A204.1 (cell line): ENCODE results near the gene SUPT20H.

Experiments used
- FAIRE-seq: peaks from 2 replicates; lab custom pipeline; 2012; peaks lifted over from hg19 to GRCh38; lab: Jason Lieb, UNC

SUPT20H gene

DNA sequence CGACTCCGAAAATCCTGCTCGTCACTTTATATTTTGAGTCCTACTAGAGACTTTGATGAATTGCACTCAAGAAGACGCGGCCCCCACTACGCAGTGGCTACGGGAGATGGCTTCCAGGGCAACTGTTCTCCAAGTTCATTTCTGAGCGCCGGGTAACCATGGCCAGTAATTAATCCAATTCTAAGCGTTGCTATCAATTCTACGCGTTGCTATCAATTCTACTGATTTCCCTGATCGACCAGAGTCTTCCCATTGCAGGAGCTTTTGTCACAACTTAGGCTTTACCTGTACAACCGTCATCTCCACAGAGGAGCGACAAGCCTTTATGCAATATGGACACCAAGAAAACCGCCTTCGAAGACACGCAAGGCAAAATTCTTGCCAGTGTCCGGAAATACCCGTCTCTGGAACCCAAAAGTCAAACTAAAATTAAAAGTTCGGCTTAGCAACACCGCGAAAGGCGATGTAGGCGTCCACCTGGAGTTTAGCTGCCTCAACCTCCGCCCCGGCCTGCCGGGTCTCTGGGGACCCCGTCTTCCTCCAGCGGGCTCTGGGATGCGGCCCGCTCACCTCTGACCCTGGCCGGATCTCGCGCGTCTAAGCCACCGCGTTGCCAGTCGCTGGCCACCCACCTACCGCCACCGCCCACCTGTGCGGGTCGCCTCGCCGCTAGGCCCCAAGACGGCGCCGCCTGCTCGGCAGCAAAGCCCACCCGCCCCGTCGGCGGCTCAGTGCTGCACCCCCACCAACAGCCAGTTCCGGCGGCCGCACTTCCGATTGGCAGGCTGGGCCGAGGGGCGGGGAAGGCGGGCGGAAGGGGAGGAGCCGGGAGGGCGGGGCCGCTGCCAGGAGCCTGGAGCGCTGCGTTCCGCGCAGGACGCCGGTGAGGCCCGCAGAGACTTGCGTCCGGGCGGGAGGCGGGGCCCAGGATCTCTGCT lies at the start of gene SUPT20H:
TSS of gene SUPT20H (minus strand) at position 779 of the 938 bp plus-strand sequence. CDS start 8,198 bp downstream, outside the sequence.
- FAIRE-seq, result no peak

DNA sequence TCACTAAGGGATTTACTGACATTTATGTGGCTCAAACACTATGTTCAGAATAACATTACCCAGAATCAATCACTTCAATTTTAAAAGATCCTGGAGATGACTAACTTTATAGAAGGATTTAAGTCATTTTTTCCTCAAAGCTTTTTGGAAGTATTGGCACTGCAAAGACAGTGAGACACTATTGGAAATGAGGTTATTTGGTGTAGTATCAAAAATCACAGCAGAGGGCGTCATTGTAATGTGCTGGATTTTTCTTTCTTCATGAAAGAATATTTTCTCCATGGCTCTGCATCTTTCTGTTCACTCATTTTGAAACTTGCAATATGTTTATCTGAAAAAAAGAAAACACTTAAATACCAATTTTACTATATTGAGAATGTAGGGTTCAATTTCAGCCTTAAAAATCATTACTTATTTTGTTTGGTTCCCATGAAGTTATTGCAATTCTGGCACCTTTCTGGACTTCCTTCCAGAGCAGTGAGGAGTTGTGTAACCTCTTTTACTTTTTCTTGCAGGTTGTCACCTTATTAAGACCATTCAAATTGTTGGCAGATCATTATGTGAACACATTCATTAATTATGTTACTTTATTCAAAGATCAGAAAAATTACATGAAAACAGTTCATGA lies 49.7 kb upstream of the SUPT20H start:
- peak; percentile 94 for FAIRE-seq

DNA sequence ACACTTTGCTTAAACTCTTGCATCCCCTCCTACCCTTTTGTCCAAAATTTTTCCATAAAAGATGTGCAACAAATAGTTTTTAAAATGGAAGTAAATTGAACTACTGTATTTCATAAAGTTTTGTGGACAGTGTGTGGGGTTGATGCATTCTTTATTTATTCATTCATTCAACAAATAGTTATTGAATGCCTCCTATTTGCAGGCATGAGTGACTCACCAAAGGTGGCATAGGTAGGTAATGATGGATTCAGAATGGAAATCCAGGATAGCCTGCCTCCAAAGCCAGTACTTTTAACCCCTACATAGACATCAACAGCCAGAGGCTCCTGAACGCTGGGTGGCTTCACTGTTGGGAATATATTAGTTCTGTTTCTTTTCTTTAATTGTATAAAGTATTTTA lies 48.4 kb upstream of the SUPT20H start:
- no peak for FAIRE-seq

DNA sequence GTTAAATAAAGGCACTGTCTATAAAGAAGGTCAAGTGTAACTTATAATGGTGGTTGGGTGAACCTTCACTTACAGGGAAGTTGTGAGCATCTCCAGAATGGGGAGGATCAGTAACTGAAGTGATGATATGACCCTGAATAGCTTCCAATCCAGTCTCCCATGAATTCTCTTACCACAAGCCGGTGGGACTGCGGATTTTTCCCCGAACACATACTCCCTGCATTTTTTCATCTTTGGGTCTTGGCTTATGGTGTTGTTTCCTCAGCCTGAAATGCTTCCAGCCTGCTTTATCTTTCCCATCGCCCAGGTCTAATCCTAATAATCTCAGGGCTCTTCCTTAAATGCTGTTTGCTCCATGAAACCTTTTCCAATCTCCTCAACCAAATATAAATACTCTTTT lies 48.0 kb upstream of the SUPT20H start:
- FAIRE-seq, result no peak

DNA sequence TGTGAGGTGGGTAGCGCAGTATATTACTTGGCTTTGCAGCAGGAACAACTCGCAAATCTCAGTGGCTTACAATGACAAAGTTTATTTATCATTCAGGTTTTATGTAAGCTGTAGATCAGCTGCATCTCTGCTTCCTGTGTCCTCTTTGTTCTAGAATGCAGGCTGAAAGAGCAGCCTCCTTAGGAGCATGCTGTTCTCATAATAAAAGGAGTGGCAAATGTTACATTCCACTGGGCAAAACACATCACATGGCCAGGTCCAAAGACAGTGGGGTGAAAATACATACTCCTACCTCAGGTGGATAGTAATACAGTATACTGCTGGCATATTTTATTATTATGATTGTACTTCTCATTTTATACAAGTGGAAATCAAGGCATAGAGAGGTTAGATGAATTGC lies 47.2 kb upstream of the SUPT20H start:
- FAIRE-seq, result no peak

DNA sequence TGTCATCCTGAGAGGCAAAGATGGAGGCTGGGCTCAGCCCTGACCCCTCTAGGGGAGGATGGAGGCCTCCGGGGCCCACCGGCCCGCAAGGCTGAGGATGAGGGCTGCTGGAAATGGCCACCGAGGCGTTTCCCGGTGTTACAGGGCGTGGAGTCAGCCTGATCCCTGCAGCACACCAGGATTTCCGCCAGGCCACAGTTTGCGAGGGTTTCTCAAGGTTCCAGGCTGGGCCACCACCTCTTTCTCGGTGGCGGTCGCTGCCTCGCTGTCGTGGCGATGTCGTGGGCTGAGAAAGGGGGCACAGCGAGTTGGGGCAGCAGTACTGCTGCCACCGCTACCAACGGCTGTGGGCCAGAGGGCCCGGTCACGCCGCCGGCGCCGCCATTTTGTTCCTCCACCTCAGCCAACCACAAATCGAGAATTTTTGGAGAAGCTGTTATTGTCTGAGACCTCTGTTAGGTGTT lies 45.8 kb upstream of the SUPT20H start, which contains the start of gene CSNK1A1L:
TSS of gene CSNK1A1L (minus strand) at position 414 of the 464 bp plus-strand sequence. CDS start at position 6, 408 bp downstream.
- FAIRE-seq, result no peak

DNA sequence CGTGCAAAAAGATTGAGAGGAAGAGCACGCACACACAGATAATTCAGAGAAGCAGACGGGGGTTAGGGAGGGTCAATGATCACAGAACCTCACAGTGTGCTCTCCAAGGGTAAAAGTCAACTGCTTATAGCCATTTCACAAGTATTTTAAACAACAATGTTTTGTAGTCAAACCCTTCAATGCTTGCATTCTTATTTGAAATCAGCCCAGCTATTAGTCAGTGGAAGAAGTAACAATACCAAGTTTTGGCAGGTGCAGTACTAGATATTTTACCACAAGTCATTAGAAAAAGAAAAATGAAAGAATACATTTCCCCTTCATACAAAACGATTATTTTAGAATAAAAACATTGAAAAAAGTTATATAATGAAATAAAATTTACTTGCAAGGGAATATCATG lies 43.4 kb upstream of the SUPT20H start:
- no peak for FAIRE-seq

DNA sequence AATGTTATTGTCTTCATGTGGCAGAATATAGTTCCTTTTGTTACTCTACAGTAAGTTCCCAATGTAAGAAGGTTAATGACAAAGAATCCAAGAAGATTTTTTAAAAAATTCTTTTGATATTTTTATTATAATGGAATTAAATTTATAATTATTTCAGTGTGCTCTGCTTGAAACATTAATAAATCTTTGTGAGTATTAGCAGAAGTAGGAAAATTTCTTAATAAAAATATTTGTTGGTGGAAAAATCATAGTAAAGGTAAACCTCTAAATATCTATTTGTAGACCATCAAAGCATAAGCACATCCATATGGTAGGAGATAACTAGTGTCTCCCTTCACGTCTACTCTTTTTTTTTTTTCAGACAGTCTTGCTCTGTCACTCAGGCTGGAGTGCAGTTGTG lies 41.7 kb upstream of the SUPT20H start:
- no peak for FAIRE-seq

DNA sequence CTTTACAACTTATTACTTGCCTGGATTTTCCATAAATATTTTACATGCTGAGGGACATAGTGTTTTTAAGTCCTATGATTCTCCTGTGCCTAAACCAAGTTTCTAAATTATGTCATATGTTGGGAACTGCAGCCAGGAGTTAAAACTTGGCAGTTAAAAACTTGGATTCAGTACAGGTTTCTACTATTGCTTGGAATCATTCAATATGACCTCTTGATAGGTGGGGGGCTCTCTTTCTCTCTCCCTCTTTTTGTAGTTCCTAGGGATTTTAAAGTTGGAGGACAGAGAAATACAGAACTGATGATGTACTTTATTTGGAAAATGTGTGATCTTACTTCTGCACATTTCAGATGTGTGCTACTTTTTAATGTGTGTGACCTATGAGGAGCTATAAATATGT lies 41.2 kb upstream of the SUPT20H start:
- no peak for FAIRE-seq

DNA sequence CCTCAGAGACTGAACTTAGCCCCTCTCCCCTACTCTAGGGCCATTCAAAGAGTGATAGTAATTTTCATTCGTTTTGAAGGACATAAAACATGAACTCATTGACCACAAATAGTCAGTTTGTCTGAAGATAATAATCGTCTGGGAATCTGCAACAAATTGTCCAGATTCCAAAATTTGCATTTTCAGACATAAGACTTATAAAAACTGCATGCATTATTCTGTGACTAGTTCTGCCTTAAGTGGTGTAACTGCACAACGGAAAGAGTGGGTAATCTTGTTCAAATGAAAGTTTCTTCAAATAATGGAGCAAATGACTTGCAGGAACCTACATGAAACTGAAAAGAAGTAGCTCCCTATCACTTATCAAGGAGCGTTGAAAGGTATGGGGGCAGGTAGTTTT lies 37.6 kb upstream of the SUPT20H start:
- FAIRE-seq, result no peak

DNA sequence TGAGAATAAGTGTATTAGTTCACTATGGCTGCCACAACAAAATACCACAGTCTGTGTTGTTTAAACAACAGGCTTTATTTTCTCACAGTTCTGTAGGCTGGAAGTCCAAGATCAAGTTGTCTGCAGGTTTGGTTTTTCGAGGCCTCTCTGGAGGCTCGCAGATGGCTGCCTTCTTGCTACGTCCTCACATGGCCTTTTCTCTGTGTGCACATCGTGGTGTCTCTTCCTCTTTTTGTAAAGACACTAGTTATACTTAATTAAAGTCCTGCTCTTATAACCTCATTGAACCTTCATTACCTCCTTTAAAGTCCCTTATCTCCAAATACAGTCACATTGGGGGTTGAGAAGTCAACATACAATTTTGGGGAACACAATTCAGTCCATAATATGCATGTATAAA lies 35.4 kb upstream of the SUPT20H start:
- no peak for FAIRE-seq

DNA sequence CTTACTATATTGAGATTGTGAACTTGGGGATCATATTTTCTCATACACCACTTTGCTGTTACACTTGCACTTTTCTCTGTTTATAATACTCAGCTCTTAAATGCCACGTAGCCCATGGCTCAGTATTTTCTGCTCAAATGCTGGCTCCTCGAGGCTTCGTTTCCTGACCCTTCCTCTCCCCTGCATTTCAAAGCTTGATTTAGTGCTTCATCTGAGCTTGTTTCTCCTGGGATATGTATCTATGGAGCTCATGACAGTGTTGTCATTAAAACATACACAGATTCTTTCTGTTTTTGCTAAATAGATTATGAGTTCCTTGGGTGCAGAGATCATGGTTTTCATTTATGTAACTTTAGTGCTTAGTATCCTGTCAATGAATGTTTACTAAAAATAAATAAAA lies 34.6 kb upstream of the SUPT20H start:
- FAIRE-seq, result no peak

DNA sequence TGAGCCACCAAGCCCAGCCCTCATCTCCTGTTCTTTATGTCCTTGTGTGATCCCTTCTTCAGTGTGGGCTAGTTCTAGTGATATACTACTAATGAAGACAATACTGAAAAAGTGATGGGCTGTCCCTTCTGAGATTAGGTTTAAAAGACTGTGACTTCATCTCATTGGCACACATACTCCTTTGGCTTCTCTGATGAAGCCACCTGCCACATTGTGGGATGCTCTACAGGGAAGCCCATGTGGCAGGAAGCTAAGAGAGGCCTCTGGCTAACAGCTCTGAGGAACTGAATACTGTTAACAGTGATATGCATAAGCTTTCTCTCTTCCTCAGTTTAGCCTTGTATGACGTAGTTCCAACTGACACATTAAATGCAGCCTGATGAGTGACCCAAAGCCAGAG lies 32.3 kb upstream of the SUPT20H start:
- no peak for FAIRE-seq

DNA sequence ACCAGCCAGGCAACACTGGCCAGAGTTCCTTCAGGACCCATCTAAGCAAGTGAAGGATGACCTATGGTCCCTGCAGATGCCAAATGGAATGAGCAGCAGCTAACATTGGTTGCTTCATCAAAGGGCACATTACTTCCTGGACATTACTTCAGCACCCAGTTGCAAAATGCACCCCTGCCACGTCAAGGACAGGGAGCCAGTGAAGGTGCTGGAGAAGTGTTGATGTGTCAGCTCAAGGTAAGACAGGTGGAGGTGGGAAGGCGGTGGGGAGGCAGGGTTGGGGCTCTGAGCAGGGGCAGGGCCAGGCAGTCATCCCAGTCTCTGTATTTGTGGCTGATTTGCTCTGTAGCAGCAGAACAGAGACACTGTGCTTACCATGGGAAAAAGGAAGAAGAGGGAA lies 31.4 kb upstream of the SUPT20H start:
- no peak for FAIRE-seq

DNA sequence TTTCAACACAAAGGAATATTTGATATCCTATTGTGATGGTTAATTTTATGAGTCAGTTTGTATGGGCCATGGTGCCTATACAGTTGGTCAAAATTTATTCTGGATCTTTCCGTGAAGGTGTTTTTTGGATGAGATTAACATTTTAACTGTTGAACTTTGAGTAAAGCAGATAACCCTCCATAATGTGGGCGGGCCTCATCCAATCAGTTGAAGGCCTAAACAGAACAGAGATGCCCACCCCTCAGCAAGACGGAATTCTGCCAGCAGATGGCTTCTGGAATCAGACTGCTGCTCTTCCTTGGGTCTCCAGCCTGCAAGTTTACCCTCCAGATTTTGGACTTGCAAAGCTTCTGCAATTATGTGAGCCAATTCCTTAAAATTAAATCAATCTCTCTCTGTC lies 30.0 kb upstream of the SUPT20H start:
- no peak for FAIRE-seq

DNA sequence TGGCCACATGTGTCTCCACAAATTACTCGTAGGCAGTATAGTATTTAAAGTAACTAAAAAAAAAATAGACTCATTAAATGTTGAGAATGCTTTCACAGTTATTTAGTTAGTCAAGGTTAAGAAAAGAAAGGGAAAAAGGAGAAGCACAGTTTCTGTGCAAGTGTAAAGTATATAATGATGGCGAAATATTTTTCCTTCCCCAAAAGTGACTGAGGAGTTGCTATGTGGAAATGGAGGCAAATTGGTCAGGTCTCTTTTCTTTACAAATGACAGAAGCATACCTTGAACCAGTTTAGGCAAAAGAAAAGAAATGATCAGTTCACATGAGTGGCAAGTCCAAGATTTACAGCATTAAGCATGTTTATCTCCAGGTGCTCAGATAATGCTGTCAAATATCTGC lies 28.0 kb upstream of the SUPT20H start:
- no peak for FAIRE-seq

DNA sequence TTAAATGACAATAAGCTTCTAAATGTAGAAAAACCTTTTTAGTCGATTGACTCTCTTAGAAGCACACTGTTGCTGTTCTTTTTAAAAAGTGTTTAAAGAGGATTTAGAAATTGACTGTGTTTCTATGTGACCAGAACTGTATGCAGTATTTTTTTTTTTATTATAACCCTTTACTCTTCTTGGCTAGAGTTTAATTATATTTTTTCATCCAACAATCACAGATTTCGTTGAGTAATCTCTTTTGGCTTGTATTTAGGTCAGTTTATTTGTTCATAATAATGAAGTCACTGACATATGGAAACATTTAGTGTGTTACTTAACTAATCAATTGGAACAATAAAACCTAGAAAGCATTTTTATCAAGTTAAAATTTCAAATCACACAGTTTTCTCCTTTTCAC lies 26.1 kb upstream of the SUPT20H start:
- FAIRE-seq, result no peak

DNA sequence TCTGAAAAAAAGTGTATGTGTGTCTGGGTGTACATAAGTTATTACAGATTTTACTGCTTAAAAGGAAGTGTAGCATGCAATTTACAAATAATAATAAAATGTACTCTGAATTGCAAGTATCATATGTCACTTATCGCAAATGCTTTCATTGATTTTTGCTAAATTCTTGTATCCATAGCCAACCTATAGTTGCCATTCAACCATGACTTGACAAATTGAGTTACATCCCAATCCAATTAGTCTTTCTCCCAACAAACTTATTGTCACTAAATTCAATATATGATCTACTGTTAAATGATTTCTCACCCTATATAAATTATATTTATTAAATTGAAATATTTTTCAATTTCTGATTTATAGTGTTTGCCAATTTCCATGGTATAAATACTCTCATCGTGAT lies 17.3 kb upstream of the SUPT20H start:
- no peak for FAIRE-seq

DNA sequence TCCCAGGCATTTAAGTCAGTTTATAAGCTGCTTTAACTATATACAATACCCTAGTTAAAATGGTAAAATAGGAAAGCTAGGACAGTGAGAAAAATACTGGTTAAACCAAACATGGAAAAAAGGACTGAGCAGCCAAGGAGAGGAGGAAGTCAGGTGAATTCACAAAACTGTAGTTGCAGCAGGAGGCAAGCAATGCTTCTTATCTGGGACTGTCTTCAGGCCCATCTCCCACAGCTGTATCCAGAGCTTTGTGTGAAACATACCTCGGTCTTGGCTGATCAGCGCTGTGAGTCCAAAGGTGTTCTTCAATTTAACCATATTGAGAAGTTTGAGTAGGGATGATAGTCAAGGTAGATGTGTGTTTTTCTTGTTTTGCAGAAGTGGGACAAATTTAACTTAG lies 15.7 kb upstream of the SUPT20H start:
- FAIRE-seq, result no peak

DNA sequence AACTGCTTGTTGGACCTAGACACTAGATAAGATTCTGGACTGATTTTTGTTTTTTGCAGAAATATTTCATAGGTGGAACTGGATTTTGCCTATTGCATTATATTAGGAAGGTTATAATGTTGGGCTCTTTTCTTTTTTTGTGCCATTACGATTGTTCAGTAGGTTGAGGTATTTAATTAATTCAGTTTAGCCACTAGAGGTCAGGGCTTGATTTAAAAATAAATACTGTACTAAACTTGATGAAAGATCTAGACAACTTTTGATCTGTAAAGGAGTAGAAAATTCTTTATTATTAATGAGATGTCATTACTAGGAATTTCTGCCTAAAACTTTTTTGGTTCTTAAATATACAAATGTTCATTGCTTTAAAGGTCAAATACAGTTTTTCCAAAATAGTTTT lies 15.2 kb upstream of the SUPT20H start:
- FAIRE-seq, result peak; percentile 95

DNA sequence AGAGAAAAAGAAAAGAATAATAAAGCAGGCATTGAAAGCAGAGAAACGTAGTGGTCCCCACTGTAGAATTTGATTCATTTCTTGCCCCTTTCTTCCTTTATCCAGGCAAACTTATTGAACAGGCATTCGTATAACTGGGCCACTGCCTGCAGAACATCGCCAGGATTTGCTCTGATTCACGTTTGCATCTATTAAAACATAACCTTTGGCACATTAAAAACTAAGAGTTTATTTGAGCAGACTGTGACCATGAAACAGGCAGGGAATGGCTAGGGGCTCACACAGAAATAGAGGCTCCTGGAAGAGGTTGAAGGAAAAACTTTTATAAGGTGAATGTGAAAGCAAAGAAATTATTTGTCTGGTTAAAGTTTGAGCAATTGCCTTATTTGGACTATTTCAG lies 12.5 kb upstream of the SUPT20H start:
- FAIRE-seq, result no peak

DNA sequence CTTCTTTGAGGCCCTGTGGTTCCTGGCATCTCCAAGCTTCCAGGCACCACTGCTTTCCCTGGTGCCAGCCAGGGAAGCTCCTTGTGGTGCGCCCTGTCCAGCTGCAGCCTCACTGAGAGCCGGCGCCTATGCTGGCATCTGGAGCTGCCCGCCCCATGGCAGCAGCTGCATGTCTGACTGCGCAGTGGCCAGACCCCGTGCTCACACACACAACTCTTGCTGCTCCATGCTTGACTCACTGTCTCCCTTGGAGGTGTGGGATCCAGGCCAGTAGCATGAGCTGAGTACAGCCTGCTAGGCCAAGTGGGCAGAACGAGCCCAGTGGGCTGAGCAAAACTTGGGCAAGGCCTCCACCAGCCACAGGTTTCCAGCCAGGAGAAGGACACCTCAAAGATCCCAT lies 11.5 kb upstream of the SUPT20H start:
- no peak for FAIRE-seq

DNA sequence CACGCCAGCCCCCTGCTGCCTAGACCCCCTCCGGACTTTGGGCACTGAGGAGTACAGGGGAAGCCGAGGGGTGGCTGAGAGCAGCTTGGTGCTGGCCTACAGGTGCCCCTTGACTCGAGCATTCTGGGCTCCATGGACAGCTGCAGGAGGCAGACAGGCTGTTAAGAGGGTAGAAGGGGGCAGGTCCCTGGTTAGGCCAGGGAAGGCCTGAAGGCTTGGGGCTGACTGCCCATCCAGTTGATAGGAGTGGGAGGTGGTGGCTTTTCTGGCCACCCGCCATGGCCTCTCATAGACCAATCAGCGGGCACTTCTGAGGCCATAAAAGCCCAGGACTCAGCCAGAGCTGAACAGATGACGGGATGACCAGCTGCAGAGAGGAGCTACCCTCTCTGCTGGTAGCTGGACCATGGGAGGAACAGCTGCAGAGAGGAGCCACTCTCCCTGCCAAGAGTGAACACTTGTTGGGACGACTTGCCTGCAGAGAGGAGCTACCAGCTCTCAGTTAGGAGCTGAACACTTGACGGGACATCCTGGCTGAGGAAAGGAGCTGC lies 10.7 kb upstream of the SUPT20H start:
- no peak for FAIRE-seq
